Activated CD8-positive, alpha-beta T cell treated with anti-CD3 and anti-CD28 coated beads for 36 hours (primary cell): Measurements from ENCODE around the gene ZXDC. TPM values are rescaled to one million over a fixed set of nuclear protein-coding genes. Genes with fewer than 3 reads are reported as not detected.

Source experiments
- ATAC-seq: fragments of 200-7000 bp; cut with Tn5 transposase; one replicate; pipeline ENCODE4 v1.10.0; 2021; ENCODE audit warnings: mild to moderate bottlenecking, moderate library complexity
- CTCF ChIA-PET: fragments of 350-600 bp; sonication (Branson Sonifier 250); formaldehyde crosslinking; loops from one replicate; lab custom pipeline; 2021; ENCODE audit warnings: antibody characterized with exemption; lab: Charles Lee
- POLR2A ChIA-PET: fragments of 350-600 bp; sonication (Branson Sonifier 250); formaldehyde crosslinking; loops from one replicate; lab custom pipeline; 2021; ENCODE audit warnings: antibody characterized with exemption; lab: Charles Lee
- DNase-seq: peaks from one replicate; pipeline ENCODE4 v3.0.0-alpha.2; 2020
- H3K27ac Mint-ChIP-seq: one replicate; pipeline ENCODE4 v1.8.0; 2021; ENCODE audit warnings: mild to moderate bottlenecking, mixed read lengths
- H3K27me3 Mint-ChIP-seq: one replicate; pipeline ENCODE4 v1.8.0; 2021; ENCODE audit warnings: mixed read lengths
- H3K36me3 Mint-ChIP-seq: one replicate; pipeline ENCODE4 v1.8.0; 2021; ENCODE audit warnings: low read depth, mixed read lengths
- H3K4me1 Mint-ChIP-seq: one replicate; pipeline ENCODE4 v1.8.0; 2021; ENCODE audit warnings: low read depth, mixed read lengths
- H3K4me3 Mint-ChIP-seq: one replicate; pipeline ENCODE4 v1.8.0; 2021; ENCODE audit warnings: mild to moderate bottlenecking, moderate library complexity, mixed read lengths
- H3K9me3 Mint-ChIP-seq: one replicate; pipeline ENCODE4 v1.8.0; 2021; ENCODE audit warnings: mixed read lengths
- intact Hi-C: fragments of 100-400 bp; cut with micrococcal nuclease; formaldehyde crosslinking; loops from one replicate; pipeline ENCODE4 v1.10.0; 2022
- total RNA-seq, 2 experiments: library from RNA; stranded (reverse); gene quantifications; one replicate each; pipeline ENCODE4 v1.2.3, GENCODE V29; 2021
- TF ChIP-seq, protein P1 (sequence below): fragments of 200-600 bp; IDR thresholded peaks from one replicate; pipeline ENCODE4 v1.8.0; 2022; ENCODE audit warnings: antibody characterized with exemption, mild to moderate bottlenecking

Gene ZXDC, protein sequence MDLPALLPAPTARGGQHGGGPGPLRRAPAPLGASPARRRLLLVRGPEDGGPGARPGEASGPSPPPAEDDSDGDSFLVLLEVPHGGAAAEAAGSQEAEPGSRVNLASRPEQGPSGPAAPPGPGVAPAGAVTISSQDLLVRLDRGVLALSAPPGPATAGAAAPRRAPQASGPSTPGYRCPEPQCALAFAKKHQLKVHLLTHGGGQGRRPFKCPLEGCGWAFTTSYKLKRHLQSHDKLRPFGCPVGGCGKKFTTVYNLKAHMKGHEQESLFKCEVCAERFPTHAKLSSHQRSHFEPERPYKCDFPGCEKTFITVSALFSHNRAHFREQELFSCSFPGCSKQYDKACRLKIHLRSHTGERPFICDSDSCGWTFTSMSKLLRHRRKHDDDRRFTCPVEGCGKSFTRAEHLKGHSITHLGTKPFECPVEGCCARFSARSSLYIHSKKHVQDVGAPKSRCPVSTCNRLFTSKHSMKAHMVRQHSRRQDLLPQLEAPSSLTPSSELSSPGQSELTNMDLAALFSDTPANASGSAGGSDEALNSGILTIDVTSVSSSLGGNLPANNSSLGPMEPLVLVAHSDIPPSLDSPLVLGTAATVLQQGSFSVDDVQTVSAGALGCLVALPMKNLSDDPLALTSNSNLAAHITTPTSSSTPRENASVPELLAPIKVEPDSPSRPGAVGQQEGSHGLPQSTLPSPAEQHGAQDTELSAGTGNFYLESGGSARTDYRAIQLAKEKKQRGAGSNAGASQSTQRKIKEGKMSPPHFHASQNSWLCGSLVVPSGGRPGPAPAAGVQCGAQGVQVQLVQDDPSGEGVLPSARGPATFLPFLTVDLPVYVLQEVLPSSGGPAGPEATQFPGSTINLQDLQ
- total RNA-seq: 10 to 100 TPM; 27.8 to 29.8 TPM

DNA sequence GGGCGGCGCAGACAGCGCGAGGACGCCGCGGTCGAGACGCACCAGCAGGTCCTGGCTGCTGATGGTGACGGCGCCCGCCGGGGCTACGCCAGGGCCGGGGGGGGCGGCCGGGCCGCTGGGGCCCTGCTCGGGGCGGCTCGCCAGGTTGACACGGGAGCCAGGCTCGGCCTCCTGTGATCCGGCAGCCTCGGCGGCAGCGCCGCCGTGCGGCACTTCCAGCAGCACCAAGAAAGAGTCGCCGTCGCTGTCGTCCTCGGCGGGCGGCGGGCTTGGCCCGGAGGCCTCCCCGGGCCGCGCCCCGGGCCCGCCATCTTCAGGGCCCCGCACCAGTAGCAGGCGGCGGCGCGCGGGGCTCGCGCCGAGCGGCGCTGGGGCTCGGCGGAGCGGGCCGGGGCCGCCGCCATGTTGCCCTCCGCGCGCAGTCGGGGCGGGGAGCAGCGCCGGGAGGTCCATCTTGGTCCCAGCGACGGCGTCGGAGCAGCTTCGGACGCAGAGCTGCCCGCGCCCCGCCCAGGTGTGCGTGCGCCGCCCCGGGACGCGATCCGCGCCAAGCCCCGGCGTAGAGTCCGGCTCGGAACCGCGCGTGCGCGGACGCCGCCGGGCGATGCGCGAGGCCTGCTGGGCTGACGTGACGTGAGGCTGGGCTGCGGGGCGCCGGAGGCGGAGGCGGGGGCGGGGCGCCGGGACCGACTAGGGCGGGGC, at the start of gene ZXDC:
Gene ZXDC (minus strand): TSS at position 479 of the 702 bp plus-strand sequence. CDS start 26 bp downstream, at position 453.
- peak within 1 kb of the TSS; percentile 82 for H3K27ac Mint-ChIP-seq
- ATAC-seq (peak; percentile 89), DNase-seq (peak; percentile 92)
- H3K36me3 Mint-ChIP-seq: peaks cover 34% of the 10 kb centered on the region
- CTCF ChIA-PET: interaction anchor here (0.8 to 1.5 kb wide), 2 partner anchors 45 to 204 kb away, joined by 4 to 5 read pairs; no protein-coding TSS in a partner anchor
- peak within 1 kb of the TSS; percentile 82 for H3K4me3 Mint-ChIP-seq
- peaks cover 32% of the 10 kb centered on the region for H3K4me1 Mint-ChIP-seq
- POLR2A ChIA-PET: interaction anchor here (1.3 kb wide), 1 partner anchor 9 kb away, joined by 4 read pairs; no protein-coding TSS in a partner anchor
- intact Hi-C loops: no loop called here
- no peaks in the 10 kb centered on the region for H3K27me3 Mint-ChIP-seq
- H3K9me3 Mint-ChIP-seq: no peaks in the 10 kb centered on the region
- TF ChIP-seq, protein P1, sequence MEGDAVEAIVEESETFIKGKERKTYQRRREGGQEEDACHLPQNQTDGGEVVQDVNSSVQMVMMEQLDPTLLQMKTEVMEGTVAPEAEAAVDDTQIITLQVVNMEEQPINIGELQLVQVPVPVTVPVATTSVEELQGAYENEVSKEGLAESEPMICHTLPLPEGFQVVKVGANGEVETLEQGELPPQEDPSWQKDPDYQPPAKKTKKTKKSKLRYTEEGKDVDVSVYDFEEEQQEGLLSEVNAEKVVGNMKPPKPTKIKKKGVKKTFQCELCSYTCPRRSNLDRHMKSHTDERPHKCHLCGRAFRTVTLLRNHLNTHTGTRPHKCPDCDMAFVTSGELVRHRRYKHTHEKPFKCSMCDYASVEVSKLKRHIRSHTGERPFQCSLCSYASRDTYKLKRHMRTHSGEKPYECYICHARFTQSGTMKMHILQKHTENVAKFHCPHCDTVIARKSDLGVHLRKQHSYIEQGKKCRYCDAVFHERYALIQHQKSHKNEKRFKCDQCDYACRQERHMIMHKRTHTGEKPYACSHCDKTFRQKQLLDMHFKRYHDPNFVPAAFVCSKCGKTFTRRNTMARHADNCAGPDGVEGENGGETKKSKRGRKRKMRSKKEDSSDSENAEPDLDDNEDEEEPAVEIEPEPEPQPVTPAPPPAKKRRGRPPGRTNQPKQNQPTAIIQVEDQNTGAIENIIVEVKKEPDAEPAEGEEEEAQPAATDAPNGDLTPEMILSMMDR: peak; percentile 39

DNA sequence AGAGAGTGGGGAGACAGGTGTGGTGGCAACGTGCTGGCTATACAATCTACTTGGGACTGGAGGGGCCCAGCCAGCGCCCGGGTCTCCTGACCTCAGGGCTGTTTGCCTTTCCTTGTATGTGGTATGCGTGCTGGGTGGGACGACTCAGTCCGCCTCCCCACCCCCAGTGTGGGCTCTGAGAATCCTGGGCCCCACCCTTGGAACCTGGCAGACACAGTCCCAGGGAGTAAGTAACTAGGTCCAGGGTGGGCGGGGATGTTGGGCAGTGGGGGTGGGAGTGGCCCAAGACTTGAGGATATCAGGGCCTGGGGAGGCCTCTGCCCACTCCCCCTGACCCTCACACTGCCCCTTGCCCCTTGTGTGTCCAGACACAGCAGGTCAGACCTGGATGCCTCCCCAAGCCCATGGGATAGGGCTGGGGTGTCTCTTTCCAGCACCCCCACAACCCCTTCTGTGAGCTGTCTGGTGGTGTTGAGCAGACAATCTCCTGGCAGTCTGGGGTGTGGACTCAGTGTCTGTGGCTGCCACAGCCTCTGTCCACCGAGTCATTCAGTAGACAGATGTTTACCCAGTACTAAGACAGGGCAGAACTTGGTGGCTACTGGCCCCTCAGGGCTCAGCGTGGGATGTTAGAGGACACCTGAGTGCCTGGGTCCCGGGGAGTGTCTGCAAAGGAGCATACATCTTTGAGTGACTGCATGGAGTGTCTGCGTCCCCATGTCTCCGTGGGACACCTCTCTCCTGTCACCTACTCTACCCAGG, 49.6 kb upstream of the ZXDC start:
- TF ChIP-seq, protein P1: no peak
- no peak for DNase-seq
- H3K4me1 Mint-ChIP-seq: no peaks in the 10 kb centered on the region
- no peaks in the 10 kb centered on the region for H3K9me3 Mint-ChIP-seq
- intact Hi-C loops: no loop called here
- ChIA-PET CTCF (no interaction called here), POLR2A (no interaction called here)
- no peak overlapping the region for H3K27ac Mint-ChIP-seq
- H3K4me3 Mint-ChIP-seq: no peak overlapping the region
- ATAC-seq: no peak
- peaks cover 11% of the 10 kb centered on the region for H3K27me3 Mint-ChIP-seq
- no peaks in the 10 kb centered on the region for H3K36me3 Mint-ChIP-seq

DNA sequence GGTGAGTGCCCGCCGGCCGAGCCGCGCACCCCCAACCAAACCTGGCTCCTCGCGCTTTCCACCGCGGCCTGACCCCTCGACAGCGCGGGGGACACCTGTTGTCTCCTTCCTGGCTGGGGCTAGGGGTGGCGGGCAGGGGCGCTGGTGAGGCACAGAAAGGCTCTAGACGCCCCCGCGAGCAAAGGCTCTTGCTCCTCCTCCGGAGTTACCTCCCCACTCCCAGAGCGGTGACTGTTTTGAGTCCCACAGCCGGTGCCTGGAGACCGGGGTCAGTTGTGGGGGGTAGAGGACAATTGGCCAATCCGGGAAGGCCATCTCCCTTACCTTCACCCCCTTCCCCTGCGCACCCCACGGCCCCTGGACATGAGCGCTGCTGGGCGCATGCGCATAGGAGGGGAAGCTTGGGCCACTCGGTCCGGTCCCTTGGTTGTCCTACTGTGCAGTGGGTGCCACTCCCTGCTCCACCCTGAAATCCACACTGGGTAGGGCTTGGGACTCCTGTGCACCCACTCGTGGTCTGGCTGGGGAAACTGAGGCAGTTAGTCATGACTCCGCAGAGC, 48.8 kb upstream of the ZXDC start:
- no peaks in the 10 kb centered on the region for H3K4me1 Mint-ChIP-seq
- intact Hi-C loops: no loop called here
- DNase-seq (peak; percentile 18), ATAC-seq (peak; percentile 34)
- POLR2A ChIA-PET: no interaction called here
- CTCF ChIA-PET: no interaction called here
- no peaks in the 10 kb centered on the region for H3K36me3 Mint-ChIP-seq
- peaks cover 11% of the 10 kb centered on the region for H3K27me3 Mint-ChIP-seq
- TF ChIP-seq, protein P1: no peak
- peak overlapping the region; percentile 3 for H3K4me3 Mint-ChIP-seq
- no peaks in the 10 kb centered on the region for H3K9me3 Mint-ChIP-seq
- H3K27ac Mint-ChIP-seq: no peak overlapping the region

DNA sequence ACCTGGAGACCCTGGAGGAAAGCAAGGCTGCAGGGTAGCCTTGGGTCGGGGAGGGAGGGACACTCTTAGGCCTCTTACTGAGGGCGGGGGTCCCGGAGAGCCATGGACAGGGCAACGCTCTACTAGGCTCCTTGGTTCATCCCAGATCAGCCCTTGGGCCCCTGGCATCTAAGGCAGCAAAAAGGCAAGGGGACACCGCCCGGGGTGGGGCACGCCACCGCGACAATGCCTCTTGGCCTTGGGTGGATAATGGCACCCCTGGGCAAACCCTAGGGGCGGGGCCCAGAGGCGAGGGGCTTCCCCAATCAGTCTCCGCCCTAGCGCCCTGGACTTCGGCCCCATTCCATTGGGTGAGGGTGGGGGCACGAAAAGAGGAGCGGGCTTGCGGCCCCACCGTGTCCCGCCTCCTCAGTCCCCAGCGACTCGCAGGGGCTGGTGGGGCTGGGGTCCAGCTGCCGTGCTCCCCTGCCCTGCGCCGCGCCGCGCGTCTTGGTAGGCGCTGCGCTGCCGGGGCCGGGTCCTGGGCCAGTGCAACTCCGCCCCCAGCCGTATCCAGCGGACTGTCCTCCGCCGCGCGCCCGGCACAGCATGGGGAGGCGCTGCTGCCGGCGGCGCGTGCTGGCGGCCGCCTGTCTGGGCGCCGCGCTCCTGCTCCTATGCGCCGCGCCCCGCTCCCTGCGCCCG, 48.2 kb upstream of the ZXDC start, which contains the start of gene CHST13:
Gene CHST13 (plus strand): TSS at position 411 of the 684 bp plus-strand sequence. CDS start 178 bp downstream, at position 589.
- ATAC-seq: peak; percentile 60
- intact Hi-C loops: no loop called here
- ChIA-PET CTCF (interaction anchor here (0.9 to 2.4 kb wide), 6 partner anchors 12 to 932 kb away, joined by 3 to 19 read pairs (median 5); no protein-coding TSS in a partner anchor), POLR2A (no interaction called here)
- peaks cover 11% of the 10 kb centered on the region for H3K27me3 Mint-ChIP-seq
- no peaks in the 10 kb centered on the region for H3K4me1 Mint-ChIP-seq
- no peaks in the 10 kb centered on the region for H3K36me3 Mint-ChIP-seq
- no peaks in the 10 kb centered on the region for H3K9me3 Mint-ChIP-seq
- TF ChIP-seq, protein P1: no peak
- H3K4me3 Mint-ChIP-seq: peak within 1 kb of the TSS; percentile 3
- peak; percentile 7 for DNase-seq
- no peak within 1 kb of the TSS for H3K27ac Mint-ChIP-seq
